WI38 (cell line): ENCODE data around the gene RNASEH2B.

ENCODE experiments used
- H3K4me3 ChIP-seq: 2 replicates; pipeline ENCODE4 v1.5.1; 2011; ENCODE audit warnings: low read depth, mild to moderate bottlenecking, control low read depth, low read length
- CTCF ChIP-seq: IDR thresholded peaks from 2 replicates; pipeline ENCODE4 v1.5.1; 2012; ENCODE audit warnings: low read depth, mild to moderate bottlenecking, control low read depth, low read length

Gene RNASEH2B

GRCh38 chr13:50923272-50923671 is 13.7 kb downstream of the RNASEH2B start:
- no peak overlapping the region for H3K4me3 ChIP-seq
- TF ChIP-seq CTCF: no peak

- TF ChIP-seq CTCF: no peak
- no peak overlapping the region for H3K4me3 ChIP-seq
Observed at GRCh38 chr13:50924025-50924424, 14.4 kb downstream of the RNASEH2B start.

GRCh38 chr13:50927701-50928100 is 18.1 kb downstream of the RNASEH2B start:
- TF ChIP-seq CTCF: no peak
- H3K4me3 ChIP-seq: no peak overlapping the region

- no peak for TF ChIP-seq CTCF
- H3K4me3 ChIP-seq: no peak overlapping the region
Observed at GRCh38 chr13:50928102-50928501, 18.5 kb downstream of the RNASEH2B start.

GRCh38 chr13:50928659-50929462 is 19.3 kb downstream of the RNASEH2B start:
- no peak overlapping the region for H3K4me3 ChIP-seq
- TF ChIP-seq CTCF: no peak

- no peak for TF ChIP-seq CTCF
Observed at GRCh38 chr13:50932091-50932490, 22.5 kb downstream of the RNASEH2B start.

GRCh38 chr13:50934735-50935435 is 25.3 kb downstream of the RNASEH2B start:
- TF ChIP-seq CTCF: no peak
- no peak overlapping the region for H3K4me3 ChIP-seq

More at GRCh38 chr13:50932091-50932490, 22.5 kb downstream of the RNASEH2B start:
- H3K4me3 ChIP-seq: no peak overlapping the region
